ENCODE measurements around the gene IL19.

DNA sequence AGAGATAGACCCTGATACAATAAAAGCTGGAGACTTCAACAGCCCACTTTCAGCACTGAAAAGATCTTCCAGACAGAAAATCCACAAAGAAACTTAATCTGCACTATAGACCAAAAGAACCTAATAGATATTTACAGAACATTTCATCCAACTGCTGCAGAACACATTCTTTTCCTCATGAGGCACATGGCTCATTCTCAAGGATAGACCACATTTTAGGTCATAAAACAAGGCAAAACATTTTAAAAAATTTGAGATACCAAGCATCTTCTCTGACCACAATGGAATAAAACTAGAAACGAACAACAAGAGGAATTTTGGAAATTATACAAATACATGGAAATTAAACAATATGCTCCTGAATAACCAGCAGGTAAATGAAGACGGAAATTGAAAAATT is 79.8 kb downstream of the IL19 start:
- TF ChIP-seq TAF1 (IDR thresholded peaks at IDR 0.05; ENCODE audit: low read depth, low read length) (no peak), POLR2A (IDR thresholded peaks at IDR 0.05; ENCODE audit: low read depth, low read length) (no peak), POLR2AphosphoS5 (IDR thresholded peaks at IDR 0.05; ENCODE audit: low read depth, low read length) (no peak), PAX5 (IDR thresholded peaks at IDR 0.05; ENCODE audit: insufficient read depth, low read length, severe bottlenecking) (no peak), POU2F2 (IDR thresholded peaks at IDR 0.05; ENCODE audit: low read depth, low read length) (no peak), SPI1 (IDR thresholded peaks at IDR 0.05; ENCODE audit: low read depth, low read length) (no peak)
